Natural killer cell (primary cell): ENCODE results near the gene KLHL42. TPM values are rescaled to one million over a fixed set of nuclear protein-coding genes. Genes with fewer than 3 reads are reported as not detected.

Experiments
- ATAC-seq, 3 donors: fragments of 150-1000 bp in 2 of 3; fragments of 200-7000 bp in 1 of 3; cut with Tn5 transposase; 1 replicate in 1 of 3; 2 replicates in 2 of 3; pipeline ENCODE4 v1.10.0; 2021; ENCODE audit warnings: mild to moderate bottlenecking in 2 of 3, moderate library complexity in 2 of 3
- DNase-seq, 2 donors: peaks; one replicate each; pipeline versions ENCODE4 v3.0.0 to v3.0.0-alpha.2; 2013 to 2021; ENCODE audit warnings: mixed read lengths in 1 of 2
- H3K27ac ChIP-seq: one replicate; pipeline ENCODE4 v1.5.1; 2013; ENCODE audit warnings: mild to moderate bottlenecking, low read length
- H3K27me3 ChIP-seq: one replicate; pipeline ENCODE4 v1.6.1; 2013; ENCODE audit warnings: low read length; ENCODE audit not compliant: control insufficient read depth, insufficient read depth
- H3K36me3 ChIP-seq: one replicate; pipeline ENCODE4 v1.6.1; 2013; ENCODE audit warnings: low read length; ENCODE audit not compliant: control insufficient read depth, insufficient read depth
- H3K4me1 ChIP-seq: one replicate; pipeline ENCODE4 v1.6.1; 2013; ENCODE audit warnings: low read length; ENCODE audit not compliant: control insufficient read depth, insufficient read depth
- H3K4me3 ChIP-seq: one replicate; pipeline ENCODE4 v1.5.1; 2013; ENCODE audit warnings: low read length
- H3K9me3 ChIP-seq: one replicate; pipeline ENCODE4 v1.6.1; 2013; ENCODE audit warnings: low read length; ENCODE audit not compliant: control insufficient read depth, insufficient read depth
- H3K27ac Mint-ChIP-seq, 2 donors: one replicate each; pipeline ENCODE4 v1.8.0; 2022; ENCODE audit warnings: mild to moderate bottlenecking in 2 of 2, mixed read lengths in 2 of 2, moderate library complexity in 1 of 2
- H3K27me3 Mint-ChIP-seq, 2 donors: one replicate each; pipeline ENCODE4 v1.8.0; 2022; ENCODE audit warnings: low read depth in 2 of 2, mixed read lengths in 2 of 2
- H3K36me3 Mint-ChIP-seq: one replicate; pipeline ENCODE4 v1.8.0; 2022; ENCODE audit warnings: mixed read lengths
- H3K4me1 Mint-ChIP-seq, 2 donors: one replicate each; pipeline ENCODE4 v1.8.0; 2022; ENCODE audit warnings: mixed read lengths in 2 of 2
- H3K4me3 Mint-ChIP-seq: one replicate; pipeline ENCODE4 v1.8.0; 2022; ENCODE audit warnings: mild to moderate bottlenecking, moderate library complexity, mixed read lengths
- H3K9me3 Mint-ChIP-seq, 2 donors: one replicate each; pipeline ENCODE4 v1.8.0; 2022; ENCODE audit warnings: mixed read lengths in 2 of 2
- CTCF ChIP-seq: fragments of 200-600 bp; IDR thresholded peaks from one replicate; pipeline ENCODE4 v1.8.0; 2022; ENCODE audit warnings: antibody characterized with exemption
- WGBS: methylation state at CpG from one replicate; pipeline ENCODE4 v1.1.7; 2013; ENCODE audit warnings: missing lambda C conversion rate; ENCODE audit not compliant: insufficient coverage; 5-methylcytosine and 5-hydroxymethylcytosine counted together
- intact Hi-C: fragments of 100-400 bp; cut with micrococcal nuclease; formaldehyde crosslinking; loops from one replicate; pipeline ENCODE4 v1.14.2; 2022
- total RNA-seq, 4 donors: library from RNA; stranded (reverse); fragments of 120-200 nt in 1 of 4; gene quantifications; one replicate each; pipeline versions ENCODE4 v1.2.3 to v1.2.4, GENCODE V29; 2013 to 2022

Gene KLHL42
- total RNA-seq, 3 donors from 2014 or later (not counting 1 experiment from before 2014, with no cell fraction given), result 11.3 to 18.8 (median 14.7) TPM

DNA sequence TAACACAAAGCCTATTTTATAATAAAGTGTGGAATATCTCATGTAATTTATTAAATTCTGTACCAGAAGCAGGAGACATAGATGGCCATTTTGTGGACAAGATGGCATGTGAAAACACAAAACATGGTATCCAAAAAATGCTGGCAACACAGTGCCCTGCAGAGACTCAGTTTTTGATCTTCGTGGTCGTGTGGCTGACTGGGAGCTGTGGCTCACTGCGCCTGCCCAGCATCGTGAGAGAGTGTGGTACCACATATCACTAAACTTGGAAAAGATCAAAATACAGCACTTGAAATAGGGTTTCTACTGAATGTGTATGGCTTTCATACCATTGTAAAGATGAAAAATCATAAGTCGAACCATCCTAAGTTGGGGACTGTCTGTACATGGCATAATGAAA is 43.0 kb downstream of the KLHL42 start:
- Histone ChIP-seq H3K9me3 (no peaks in the 10 kb centered on the region), H3K27me3 (no peaks in the 10 kb centered on the region), H3K36me3 (no peaks in the 10 kb centered on the region), H3K4me3 (no peak overlapping the region), H3K4me1 (peaks cover 3% of the 10 kb centered on the region), H3K27ac (no peak overlapping the region)
- Mint-ChIP-seq H3K4me3 (no peak overlapping the region), H3K27me3 (peaks cover 5 to 26% of the 10 kb centered on the region in 2 donors), H3K27ac (no peak overlapping the region), H3K36me3 (no peaks in the 10 kb centered on the region), H3K9me3 (no peaks in the 10 kb centered on the region), H3K4me1 (peaks cover 0 to 4% of the 10 kb centered on the region in 2 donors)
- WGBS, result 74% methylated on average over 5 of the region's 5 CpGs
- no peak for TF ChIP-seq CTCF
- ATAC-seq (no peak), DNase-seq (no peak)
- intact Hi-C loops, result no loop called here

DNA sequence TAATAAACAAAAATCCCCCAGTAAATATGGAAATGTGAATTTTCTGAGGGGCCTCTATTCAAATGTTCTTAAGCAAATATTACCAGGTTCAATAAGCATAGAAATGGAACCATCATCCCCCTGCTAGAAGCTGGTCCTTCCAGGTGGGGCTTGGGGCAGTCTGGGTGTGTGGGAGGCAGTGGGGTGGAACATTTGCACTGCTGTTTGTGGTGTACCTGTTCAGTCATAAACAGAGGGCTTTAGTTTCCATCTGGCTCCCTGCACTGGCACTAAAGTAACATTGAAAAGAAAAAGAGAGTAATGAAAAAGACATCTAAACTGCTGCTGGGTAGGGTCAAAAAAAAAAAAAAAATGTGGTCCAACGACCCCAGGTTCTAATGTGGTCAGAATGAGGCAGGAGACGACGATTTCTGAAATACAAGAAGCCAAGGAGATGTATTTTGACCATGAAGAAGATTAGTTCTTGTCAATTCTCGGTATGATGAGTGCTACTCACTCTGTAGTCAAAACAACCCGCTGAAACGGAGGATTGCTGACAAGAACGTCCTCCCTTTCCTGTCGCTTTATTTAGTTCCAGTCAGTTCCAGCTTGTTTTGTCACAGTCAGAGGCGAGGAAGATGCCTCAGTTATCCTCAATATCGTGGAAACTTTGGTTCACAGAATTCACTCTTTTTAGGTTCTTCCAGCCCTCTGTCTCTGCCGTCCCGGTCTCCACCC is 44.3 kb downstream of the KLHL42 start:
- no peaks in the 10 kb centered on the region for H3K36me3 Mint-ChIP-seq
- intact Hi-C loops, result no loop called here
- H3K4me3 Mint-ChIP-seq, result no peak overlapping the region
- 65% methylated on average over 12 of the region's 12 CpGs for WGBS
- TF ChIP-seq CTCF, result no peak
- H3K27me3 Mint-ChIP-seq, result peaks cover 6 to 24% of the 10 kb centered on the region in 2 donors
- no peak overlapping the region for H3K27ac Mint-ChIP-seq
- peaks cover 0 to 4% of the 10 kb centered on the region in 2 donors for H3K4me1 Mint-ChIP-seq
- Histone ChIP-seq H3K36me3 (no peaks in the 10 kb centered on the region), H3K4me1 (peaks cover 3% of the 10 kb centered on the region), H3K27me3 (no peaks in the 10 kb centered on the region), H3K9me3 (no peaks in the 10 kb centered on the region), H3K4me3 (no peak overlapping the region), H3K27ac (no peak overlapping the region)
- DNase-seq, result no peak
- ATAC-seq, result no peak
- H3K9me3 Mint-ChIP-seq, result no peaks in the 10 kb centered on the region

DNA sequence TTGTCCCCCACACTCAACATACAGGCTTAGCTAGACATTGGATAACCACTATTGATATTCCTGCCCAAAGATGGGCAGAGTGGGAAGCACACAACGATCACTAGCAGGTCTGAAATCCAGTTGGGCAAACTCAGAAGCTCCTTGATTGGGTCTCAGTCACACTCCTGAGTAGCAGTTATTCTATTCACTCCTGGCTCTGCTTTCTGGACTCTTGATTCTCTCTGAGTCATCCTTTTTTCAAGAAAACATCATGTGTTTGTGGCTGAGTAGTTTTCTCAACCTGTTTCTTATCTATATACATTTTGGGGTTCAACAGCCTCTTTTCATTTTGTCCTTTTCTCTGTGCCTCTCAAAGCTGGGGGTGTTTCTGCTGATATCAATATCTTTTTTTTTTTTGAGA is 46.0 kb downstream of the KLHL42 start:
- peaks cover 0 to 4% of the 10 kb centered on the region in 2 donors for H3K4me1 Mint-ChIP-seq
- no peak overlapping the region for H3K27ac ChIP-seq
- H3K27me3 Mint-ChIP-seq, result peaks cover 8 to 24% of the 10 kb centered on the region in 2 donors
- ATAC-seq, result no peak
- H3K9me3 Mint-ChIP-seq, result no peaks in the 10 kb centered on the region
- H3K4me1 ChIP-seq, result peaks cover 3% of the 10 kb centered on the region
- no peak overlapping the region for H3K27ac Mint-ChIP-seq
- 100% methylated on average over 1 of the region's 1 CpG for WGBS
- no peaks in the 10 kb centered on the region for H3K9me3 ChIP-seq
- TF ChIP-seq CTCF, result no peak
- intact Hi-C loops, result no loop called here
- H3K4me3 Mint-ChIP-seq, result no peak overlapping the region
- H3K27me3 ChIP-seq, result no peaks in the 10 kb centered on the region
- no peaks in the 10 kb centered on the region for H3K36me3 Mint-ChIP-seq
- H3K36me3 ChIP-seq, result no peaks in the 10 kb centered on the region
- DNase-seq, result no peak
- H3K4me3 ChIP-seq, result no peak overlapping the region

DNA sequence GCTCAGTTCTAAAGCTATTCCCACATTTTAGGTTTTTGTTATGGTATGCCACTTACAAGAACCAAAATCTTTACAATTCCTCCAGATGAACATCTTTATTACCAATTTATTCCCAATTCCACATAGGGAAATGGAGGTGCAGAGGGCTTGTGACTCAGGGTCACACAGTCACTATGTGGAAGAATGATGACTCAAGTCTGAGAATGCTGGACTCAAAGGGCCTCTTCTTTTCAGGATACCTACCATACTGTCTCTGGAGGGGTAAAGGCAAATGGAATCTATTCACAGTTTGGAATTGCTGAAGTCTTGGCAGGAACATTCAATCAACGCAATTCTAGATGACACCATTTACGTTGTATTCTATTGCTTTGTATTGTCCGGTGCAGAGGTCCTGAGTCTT is 48.2 kb downstream of the KLHL42 start:
- Mint-ChIP-seq H3K27me3 (peaks cover 8 to 17% of the 10 kb centered on the region in 2 donors), H3K9me3 (no peaks in the 10 kb centered on the region), H3K27ac (no peak overlapping the region), H3K4me3 (no peak overlapping the region), H3K4me1 (no peaks in the 10 kb centered on the region), H3K36me3 (no peaks in the 10 kb centered on the region)
- WGBS, result 96% methylated on average over 3 of the region's 3 CpGs
- no peak overlapping the region for H3K27ac ChIP-seq
- H3K36me3 ChIP-seq, result no peaks in the 10 kb centered on the region
- DNase-seq, result no peak
- no peaks in the 10 kb centered on the region for H3K9me3 ChIP-seq
- no peak overlapping the region for H3K4me3 ChIP-seq
- TF ChIP-seq CTCF, result no peak
- H3K4me1 ChIP-seq, result no peaks in the 10 kb centered on the region
- ATAC-seq, result no peak
- no peaks in the 10 kb centered on the region for H3K27me3 ChIP-seq
- intact Hi-C loops, result no loop called here
